Measurements from ENCODE around the gene TGFBR2. TPM values are rescaled to one million over a fixed set of nuclear protein-coding genes. Genes with fewer than 3 reads are reported as not detected.

The TGFBR2 gene
- total and polyA plus RNA-seq, 10 donors = 18.2 to 322 (median 239) TPM

- Histone ChIP-seq H3K9me3 (no peaks in the 10 kb centered on the region), H3K27ac (peak overlapping the region; percentile 68 to 100 (median 100)), H3K4me1 (peaks cover 31 to 78% (median 49%) of the 10 kb centered on the region in 6 donors), H3K27me3 (replicated peaks in 1 of 7) (no peaks in the 10 kb centered on the region), H3K4me3 (peak overlapping the region in 1 of 8 donors; percentile 88), H3K36me3 (no peaks in the 10 kb centered on the region)
- WGBS, 5 donors = 51 to 65% (median 53%) methylated on average over 4 of the region's 4 CpGs
- intact Hi-C loops (cut with DNase I; ENCODE audit: low total_unique reads) = no loop called here
- TF ChIP-seq POLR2AphosphoS5 (IDR thresholded peaks at IDR 0.05) = no peak
- TF ChIP-seq CTCF (IDR thresholded peaks at IDR 0.05 in 8 of 11, conservative IDR thresholded peaks at IDR 0.05 in 3 of 11) = no peak
- no peak for TF ChIP-seq POLR2A (IDR thresholded peaks at IDR 0.05)
- DNase-seq = no peak
Measured at GRCh38 chr3:30605005-30605404, 1.4 kb upstream of the TGFBR2 start.

GRCh38 chr3:30605706-30606300, 598 bp upstream of the TGFBR2 start:
- WGBS, 5 donors = 38 to 51% (median 42%) methylated on average over 10 of the region's 10 CpGs
- no peaks in the 10 kb centered on the region for H3K9me3 ChIP-seq
- intact Hi-C loops (cut with DNase I; ENCODE audit: low total_unique reads) = no loop called here
- no peaks in the 10 kb centered on the region for H3K36me3 ChIP-seq
- H3K27me3 ChIP-seq (replicated peaks in 1 of 7) = no peaks in the 10 kb centered on the region
- TF ChIP-seq CTCF (IDR thresholded peaks at IDR 0.05 in 8 of 11, conservative IDR thresholded peaks at IDR 0.05 in 3 of 11) (no peak), POLR2A (IDR thresholded peaks at IDR 0.05) (no peak), POLR2AphosphoS5 (IDR thresholded peaks at IDR 0.05) (no peak)
- H3K4me3 ChIP-seq = peak overlapping the region; percentile 56 to 88 (median 71)
- peaks cover 39 to 82% (median 57%) of the 10 kb centered on the region in 6 donors for H3K4me1 ChIP-seq
- no peak for DNase-seq
- H3K27ac ChIP-seq = peak overlapping the region; percentile 97 to 100 (median 100)

GRCh38 chr3:30607032-30607833, 832 bp downstream of the TGFBR2 start:
- peak; percentile 97 for DNase-seq
- peak; percentile 54 to 87 (median 82) for TF ChIP-seq POLR2A (IDR thresholded peaks at IDR 0.05)
- peak; percentile 94 to 96 (median 95) for TF ChIP-seq POLR2AphosphoS5 (IDR thresholded peaks at IDR 0.05)
- no peak for TF ChIP-seq CTCF (IDR thresholded peaks at IDR 0.05 in 8 of 11, conservative IDR thresholded peaks at IDR 0.05 in 3 of 11)
- H3K9me3 ChIP-seq = no peaks in the 10 kb centered on the region
- H3K27ac ChIP-seq = peak overlapping the region; percentile 97 to 100 (median 100)
- H3K4me1 ChIP-seq = peaks cover 52 to 86% (median 71%) of the 10 kb centered on the region in 6 donors
- intact Hi-C loops (cut with DNase I; ENCODE audit: low total_unique reads) = no loop called here
- H3K27me3 ChIP-seq (replicated peaks in 1 of 7) = no peaks in the 10 kb centered on the region
- peak overlapping the region; percentile 56 to 88 (median 71) for H3K4me3 ChIP-seq
- no peaks in the 10 kb centered on the region for H3K36me3 ChIP-seq
- WGBS, 5 donors = 1 to 3% (median 2%) methylated on average over 19 to 45 of the region's 45 CpGs

- Histone ChIP-seq H3K27ac (peak overlapping the region; percentile 97 to 100 (median 100)), H3K4me1 (peaks cover 53 to 86% (median 72%) of the 10 kb centered on the region in 6 donors), H3K27me3 (replicated peaks in 1 of 7) (no peaks in the 10 kb centered on the region), H3K4me3 (peak overlapping the region; percentile 56 to 88 (median 71)), H3K9me3 (no peaks in the 10 kb centered on the region), H3K36me3 (no peaks in the 10 kb centered on the region)
- intact Hi-C loops (cut with DNase I; ENCODE audit: low total_unique reads) = no loop called here
- DNase-seq = no peak
- WGBS, 5 donors = 12 to 48% (median 25%) methylated on average over 2 of the region's 2 CpGs
- TF ChIP-seq CTCF (IDR thresholded peaks at IDR 0.05 in 8 of 11, conservative IDR thresholded peaks at IDR 0.05 in 3 of 11) = no peak
Measured at GRCh38 chr3:30608598-30608947, 2.2 kb downstream of the TGFBR2 start.
